Gastrocnemius medialis (tissue), 4 donors: ENCODE results near the gene EPS8L2.

Experiments used
- CTCF ChIP-seq, 5 experiments: fragments of 450-650 bp in 3 of 5; fragments of 200-600 bp in 2 of 5; sonication (generic) in 2 of 5; IDR thresholded peaks in 4 of 5; conservative IDR thresholded peaks in 1 of 5; 1 replicate in 4 of 5; 2 replicates in 1 of 5; pipeline ENCODE4 v1.5.1; 2016 to 2019; ENCODE audit warnings: antibody characterized with exemption in 5 of 5, mild to moderate bottlenecking in 3 of 5, moderate library complexity in 3 of 5
- POLR2A ChIP-seq, 2 donors: fragments of 450-650 bp; IDR thresholded peaks; one replicate each; pipeline ENCODE4 v1.6.1; 2017; ENCODE audit warnings: antibody characterized with exemption in 2 of 2, mild to moderate bottlenecking in 2 of 2, moderate library complexity in 2 of 2

- TF ChIP-seq CTCF (IDR thresholded peaks at IDR 0.05 in 4 of 5, conservative IDR thresholded peaks at IDR 0.05 in 1 of 5) (peak; percentile 26 to 81 (median 63)), POLR2A (IDR thresholded peaks at IDR 0.05) (no peak)
Observed at GRCh38 chr11:662689-663274, 43.2 kb upstream of the EPS8L2 start.
